Adrenal gland (tissue), 12 donors: Measurements from ENCODE around the gene DMRT1. TPM values are rescaled to one million over a fixed set of nuclear protein-coding genes. Genes with fewer than 3 reads are reported as not detected.

ENCODE experiments used
- DNase-seq, 7 donors: peaks; one replicate each; pipeline ENCODE4 v3.0.0-alpha.2; 2019 to 2020
- H3K27ac ChIP-seq, 5 donors: fragments of 200-600 bp; sonication (generic) in 4 of 5; 1 replicate in 3 of 5; 2 replicates in 2 of 5; pipeline versions ENCODE4 v1.5.1 to v1.8.0; 2016 to 2020; ENCODE audit warnings: mild to moderate bottlenecking in 1 of 5
- H3K27me3 ChIP-seq: fragments of 200-600 bp; 2 replicates; pipeline ENCODE4 v1.8.0; 2021
- H3K36me3 ChIP-seq, 2 donors: fragments of 200-600 bp; replicated peaks in 1 of 2; 1 replicate in 1 of 2; 2 replicates in 1 of 2; pipeline versions ENCODE4 v1.5.1 to v1.8.0; 2018 to 2022
- H3K4me1 ChIP-seq, 2 donors: fragments of 200-600 bp; replicated peaks in 1 of 2; 1 replicate in 1 of 2; 2 replicates in 1 of 2; pipeline versions ENCODE4 v1.5.1 to v1.8.0; 2018 to 2021
- H3K4me3 ChIP-seq, 4 donors: fragments of 200-600 bp; sonication (generic) in 3 of 4; one replicate each; pipeline ENCODE4 v1.5.1; 2016 to 2018
- H3K9me3 ChIP-seq, 3 donors: fragments of 200-600 bp; sonication (generic) in 1 of 3; replicated peaks in 1 of 3; 1 replicate in 2 of 3; 2 replicates in 1 of 3; pipeline versions ENCODE4 v1.5.1 to v1.8.0; 2016 to 2021
- POLR2A ChIP-seq, 2 donors: fragments of 450-650 bp; IDR thresholded peaks; one replicate each; pipeline ENCODE4 v1.6.1; 2017; ENCODE audit warnings: antibody characterized with exemption in 2 of 2, mild to moderate bottlenecking in 2 of 2, moderate library complexity in 1 of 2
- WGBS, 4 donors: extraction: QIAGEN DNeasy Blood & Tissue Kit in 2 of 4; methylation state at CpG; one replicate each; pipeline versions ENCODE4 v1.1.5 to v1.1.7; 2013 to 2017; 5-methylcytosine and 5-hydroxymethylcytosine counted together
- intact Hi-C, 2 donors: fragments of 100-400 bp; cut with DNase I; formaldehyde crosslinking; loops; one replicate each; pipeline versions ENCODE4 v1.14.1 to v1.15.0; 2022 to 2023
- polyA plus RNA-seq, 3 donors: library from polyadenylated mRNA; stranded (reverse); fragments of 200-250 nt in 2 of 3; fragments of 350-450 nt in 1 of 3; fragmentation: Illumina TruSeq in 1 of 3; extraction: RNeasy Lipid Tissue Mini Kit (QIAGEN cat#74804) in 1 of 3; gene quantifications; one replicate each; pipeline ENCODE4 v1.2.3, GENCODE V29; 2013 to 2014
- total RNA-seq, 9 donors: library from RNA; depleted of rRNA in 4 of 9; stranded (reverse); fragments of >200 nt in 4 of 9; fragments of 120-200 nt in 1 of 9; fragmentation: NEBNext Ultra II Directional in 1 of 9; extraction: Animal tissue kit (Norgen Biotek cat#: 25700) in 1 of 9; gene quantifications; one replicate each; pipeline versions ENCODE4 v1.1.0 to v1.2.4, GENCODE V29; 2013 to 2023
- TF ChIP-seq, protein P1 (sequence below), 6 experiments: fragments of 450-650 bp in 4 of 6; fragments of 200-600 bp in 2 of 6; sonication (generic) in 1 of 6; IDR thresholded peaks; 1 replicate in 5 of 6; 2 replicates in 1 of 6; pipeline versions ENCODE4 v1.5.1 to v1.8.0; 2016 to 2021; ENCODE audit warnings: antibody characterized with exemption in 6 of 6, mild to moderate bottlenecking in 2 of 6, moderate library complexity in 1 of 6
- donor health status: healthy with polysubstance abuse.
- donor health status: Bipolar disorder and iron deficiency.
- donor health status: DM: yes; HTN: yes; CAD: no.
- donor health status: DM: no; HTN: no; CAD: no.
- donor health status: DM: no; HTN: no; CAD: no.
- donor health status: DM: yes; HTN: yes; CAD: no.

DMRT1 gene
- total and polyA plus RNA-seq, 12 donors, result 9.2 TPM; not detected in 11

DNA sequence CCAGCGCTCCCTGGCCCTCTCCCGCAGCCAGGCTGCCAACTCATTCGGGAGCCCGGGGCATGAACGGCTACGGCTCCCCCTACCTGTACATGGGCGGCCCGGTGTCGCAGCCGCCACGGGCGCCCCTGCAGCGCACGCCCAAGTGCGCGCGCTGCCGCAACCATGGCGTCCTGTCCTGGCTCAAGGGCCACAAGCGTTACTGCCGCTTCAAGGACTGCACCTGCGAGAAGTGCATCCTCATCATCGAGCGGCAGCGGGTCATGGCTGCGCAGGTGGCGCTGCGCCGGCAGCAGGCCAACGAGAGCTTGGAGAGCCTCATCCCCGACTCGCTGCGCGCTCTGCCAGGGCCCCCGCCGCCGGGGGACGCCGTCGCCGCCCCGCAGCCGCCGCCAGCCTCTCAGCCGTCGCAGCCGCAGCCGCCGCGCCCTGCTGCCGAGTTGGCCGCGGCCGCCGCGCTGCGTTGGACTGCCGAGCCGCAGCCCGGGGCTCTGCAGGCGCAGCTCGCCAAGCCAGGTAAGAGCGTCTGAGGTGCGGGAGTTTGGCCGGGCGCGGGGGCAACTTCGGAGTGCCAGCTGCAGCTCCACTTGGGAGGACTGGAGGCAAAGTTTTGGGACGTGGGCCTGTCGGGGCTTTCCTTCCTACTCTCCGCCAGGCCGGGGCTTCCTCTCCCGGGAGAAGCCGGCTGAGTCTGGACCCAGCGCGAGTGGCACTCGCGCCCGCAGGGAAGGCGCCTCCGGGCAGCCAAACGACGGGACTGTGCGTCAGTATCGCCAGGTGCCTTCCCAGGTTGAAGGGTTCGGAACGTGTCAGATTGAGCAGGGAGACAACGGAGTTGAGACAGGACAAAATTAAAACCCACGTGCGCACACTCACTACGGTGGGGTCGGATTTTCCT is 135.7 kb downstream of the DMRT1 start:
- DNase-seq, result no peak
- H3K9me3 ChIP-seq, result no peaks in the 10 kb centered on the region
- no peaks in the 10 kb centered on the region for H3K36me3 ChIP-seq
- intact Hi-C loops, result no loop called here
- H3K27ac ChIP-seq, result no peak overlapping the region
- TF ChIP-seq POLR2A (IDR thresholded peaks at IDR 0.05), result no peak
- TF ChIP-seq, protein P1, sequence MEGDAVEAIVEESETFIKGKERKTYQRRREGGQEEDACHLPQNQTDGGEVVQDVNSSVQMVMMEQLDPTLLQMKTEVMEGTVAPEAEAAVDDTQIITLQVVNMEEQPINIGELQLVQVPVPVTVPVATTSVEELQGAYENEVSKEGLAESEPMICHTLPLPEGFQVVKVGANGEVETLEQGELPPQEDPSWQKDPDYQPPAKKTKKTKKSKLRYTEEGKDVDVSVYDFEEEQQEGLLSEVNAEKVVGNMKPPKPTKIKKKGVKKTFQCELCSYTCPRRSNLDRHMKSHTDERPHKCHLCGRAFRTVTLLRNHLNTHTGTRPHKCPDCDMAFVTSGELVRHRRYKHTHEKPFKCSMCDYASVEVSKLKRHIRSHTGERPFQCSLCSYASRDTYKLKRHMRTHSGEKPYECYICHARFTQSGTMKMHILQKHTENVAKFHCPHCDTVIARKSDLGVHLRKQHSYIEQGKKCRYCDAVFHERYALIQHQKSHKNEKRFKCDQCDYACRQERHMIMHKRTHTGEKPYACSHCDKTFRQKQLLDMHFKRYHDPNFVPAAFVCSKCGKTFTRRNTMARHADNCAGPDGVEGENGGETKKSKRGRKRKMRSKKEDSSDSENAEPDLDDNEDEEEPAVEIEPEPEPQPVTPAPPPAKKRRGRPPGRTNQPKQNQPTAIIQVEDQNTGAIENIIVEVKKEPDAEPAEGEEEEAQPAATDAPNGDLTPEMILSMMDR (IDR thresholded peaks at IDR 0.05), result no peak
- H3K27me3 ChIP-seq, result peaks cover 94% of the 10 kb centered on the region
- H3K4me3 ChIP-seq, result no peak overlapping the region
- whole genome bisulfite sequencing, 4 donors, result 2 to 5% (median 3%) methylated on average over 23 to 92 of the region's 92 CpGs
- peaks cover 0 to 10% of the 10 kb centered on the region in 2 donors for H3K4me1 ChIP-seq

DNA sequence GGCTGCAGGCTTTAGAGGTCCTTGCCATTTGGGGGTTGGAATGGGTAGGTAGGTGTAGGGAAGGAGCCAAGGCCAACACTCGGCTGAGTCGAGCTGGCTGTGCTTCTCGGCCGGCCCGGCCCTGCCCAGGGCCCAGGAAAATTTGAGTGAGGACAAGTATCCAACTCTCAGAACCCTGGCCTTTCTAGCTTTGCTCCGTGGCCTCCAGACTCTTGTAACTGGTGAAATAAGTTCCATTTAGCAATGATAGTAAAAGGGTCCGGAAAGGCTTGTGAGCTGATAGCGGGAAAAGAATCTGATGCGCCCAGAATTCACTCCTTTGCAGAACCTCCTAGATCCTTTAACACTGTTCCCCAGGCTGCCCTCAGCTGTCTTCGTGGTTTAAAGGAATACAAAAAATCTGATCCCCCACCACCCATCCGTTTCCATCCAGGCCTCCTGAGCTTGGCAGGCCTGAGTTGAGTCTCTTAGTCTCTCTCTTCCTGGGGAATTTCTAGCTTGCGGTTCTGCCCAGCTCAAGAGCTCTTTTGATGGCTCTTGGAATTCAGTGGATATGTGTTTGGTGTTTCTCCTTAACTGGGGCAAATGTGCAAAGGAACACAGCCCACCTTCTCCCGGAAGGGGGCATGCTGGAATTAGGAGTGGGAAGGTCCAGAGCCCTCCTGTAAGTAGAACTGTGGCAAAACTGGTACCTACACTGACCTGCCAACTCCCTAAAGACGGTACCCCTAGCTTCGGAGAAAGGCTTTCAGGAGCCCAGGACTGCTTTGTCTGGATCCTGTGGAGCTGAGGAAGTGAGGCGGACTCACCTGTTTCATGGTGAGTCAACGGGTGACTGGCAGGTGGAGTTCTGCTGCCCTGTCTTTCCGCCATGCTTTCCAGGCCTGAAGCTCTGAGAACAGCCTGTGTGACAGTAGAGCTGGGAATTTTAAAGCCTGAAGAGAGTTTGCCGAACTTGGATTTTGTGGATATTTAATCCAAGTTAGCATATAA is 136.6 kb downstream of the DMRT1 start:
- TF ChIP-seq, protein P1 (IDR thresholded peaks at IDR 0.05), result no peak
- TF ChIP-seq POLR2A (IDR thresholded peaks at IDR 0.05), result no peak
- peaks cover 93% of the 10 kb centered on the region for H3K27me3 ChIP-seq
- peaks cover 0 to under 1% of the 10 kb centered on the region in 2 donors for H3K4me1 ChIP-seq
- H3K36me3 ChIP-seq, result no peaks in the 10 kb centered on the region
- WGBS, 4 donors, result 14 to 24% (median 20%) methylated on average over 16 to 19 of the region's 19 CpGs
- intact Hi-C loops, result no loop called here
- no peaks in the 10 kb centered on the region for H3K9me3 ChIP-seq
- no peak overlapping the region for H3K4me3 ChIP-seq
- DNase-seq, result no peak
- H3K27ac ChIP-seq, result no peak overlapping the region

DNA sequence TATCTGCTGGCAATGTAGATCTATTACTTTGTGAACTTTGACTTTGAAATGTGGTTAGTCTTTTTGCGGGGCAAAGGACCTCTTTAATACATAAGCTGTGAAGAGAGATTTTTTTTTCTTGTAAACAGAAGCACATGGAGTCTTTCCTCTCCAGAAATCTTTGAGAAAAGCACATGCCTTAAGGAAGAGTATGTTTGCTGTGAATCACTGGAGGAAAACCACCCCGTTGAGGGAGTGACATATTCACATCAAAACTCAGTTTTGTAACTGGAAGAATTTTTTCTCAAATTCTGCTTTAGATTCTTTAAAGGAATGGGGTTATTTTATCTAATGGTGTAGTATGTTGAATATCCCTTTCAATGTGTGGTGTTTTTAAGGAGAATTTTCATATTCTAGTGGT is 138.5 kb downstream of the DMRT1 start:
- Histone ChIP-seq H3K36me3 (no peaks in the 10 kb centered on the region), H3K27ac (no peak overlapping the region), H3K9me3 (no peaks in the 10 kb centered on the region), H3K4me3 (no peak overlapping the region), H3K27me3 (peaks cover 91% of the 10 kb centered on the region), H3K4me1 (no peaks in the 10 kb centered on the region)
- TF ChIP-seq, protein P1 (IDR thresholded peaks at IDR 0.05), result no peak
- no peak for TF ChIP-seq POLR2A (IDR thresholded peaks at IDR 0.05)
- 8 to 30% (median 17%) methylated on average over 2 of the region's 2 CpGs for WGBS, 4 donors
- intact Hi-C loops, result no loop called here
- DNase-seq, result no peak

DNA sequence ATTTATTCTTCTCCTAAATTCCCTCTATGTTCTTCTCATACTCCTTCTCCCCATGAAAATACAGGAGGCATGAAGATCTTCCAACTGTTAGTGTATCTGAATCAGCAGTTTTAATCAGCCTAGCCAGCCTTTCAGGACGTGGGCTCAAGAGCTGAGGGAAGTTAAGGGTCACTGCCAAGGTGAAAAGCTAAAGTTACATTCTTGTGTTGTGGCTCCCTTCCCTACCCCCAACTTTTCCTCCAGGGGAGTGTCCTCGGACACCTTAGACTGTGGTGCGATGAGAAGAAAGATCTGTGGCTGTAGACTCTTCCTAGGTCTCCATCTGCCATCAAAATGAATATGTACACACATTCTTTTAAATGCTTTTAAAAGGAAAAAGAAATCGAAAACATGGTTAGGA is 139.1 kb downstream of the DMRT1 start:
- peaks cover 84% of the 10 kb centered on the region for H3K27me3 ChIP-seq
- 3 to 12% (median 5%) methylated on average over 4 of the region's 4 CpGs for WGBS, 4 donors
- intact Hi-C loops, result no loop called here
- TF ChIP-seq, protein P1 (IDR thresholded peaks at IDR 0.05), result no peak
- TF ChIP-seq POLR2A (IDR thresholded peaks at IDR 0.05), result no peak
- H3K36me3 ChIP-seq, result no peaks in the 10 kb centered on the region
- H3K9me3 ChIP-seq, result no peaks in the 10 kb centered on the region
- no peaks in the 10 kb centered on the region for H3K4me1 ChIP-seq
- H3K27ac ChIP-seq, result no peak overlapping the region
- DNase-seq, result no peak
- H3K4me3 ChIP-seq, result no peak overlapping the region
